HepG2 (cell line): ENCODE results near the gene APOC3. TPM values are rescaled to one million over a fixed set of nuclear protein-coding genes. Genes with fewer than 3 reads are reported as not detected.
A peak's percentile ranks its signal among the peaks of the same experiment; 100 is the strongest.

Experiments used
- ARID2 ChIP-seq: sonication (generic); formaldehyde crosslinking; IDR thresholded peaks from 2 replicates; pipeline ENCODE4 v1.8.1; 2022; ENCODE audit warnings: mild to moderate bottlenecking, missing genetic modification reagents, borderline replicate concordance
- ARNTL ChIP-seq: sonication (generic); formaldehyde crosslinking; IDR thresholded peaks from 2 replicates; pipeline ENCODE4 v1.4.0; 2020; ENCODE audit warnings: mild to moderate bottlenecking, missing genetic modification reagents
- ASH2L ChIP-seq: fragments of 300-600, 200-600 bp; sonication (generic); IDR thresholded peaks from 2 replicates; pipeline ENCODE4 v1.7.0; 2017; ENCODE audit warnings: low read depth, mild to moderate bottlenecking, moderate library complexity, mixed read lengths, low read length; ENCODE audit not compliant: insufficient read length
- BCL3 ChIP-seq: sonication (generic); formaldehyde crosslinking; IDR thresholded peaks from 2 replicates; pipeline ENCODE4 v1.5.1; 2020; ENCODE audit warnings: mild to moderate bottlenecking, missing genetic modification reagents, moderate library complexity
- BCLAF1 ChIP-seq: fragments of 450-650 bp; IDR thresholded peaks from 2 replicates; pipeline ENCODE4 v1.6.1; 2017; ENCODE audit warnings: mild to moderate bottlenecking
- DBP ChIP-seq: sonication (generic); formaldehyde crosslinking; IDR thresholded peaks from 2 replicates; pipeline ENCODE4 v1.4.0; 2020; ENCODE audit warnings: missing genetic modification reagents; ENCODE audit errors: not compliant biosample characterization
- EEA1 ChIP-seq: sonication (generic); formaldehyde crosslinking; IDR thresholded peaks from 2 replicates; pipeline ENCODE4 v1.5.1; 2020; ENCODE audit warnings: mild to moderate bottlenecking, missing genetic modification reagents, borderline replicate concordance
- EZH2 ChIP-seq: conservative IDR thresholded peaks from 2 replicates; pipeline ENCODE4 v1.6.1; 2012; ENCODE audit warnings: mild to moderate bottlenecking, low read depth, low read length, moderate library complexity
- KAT7 ChIP-seq: IDR thresholded peaks from 2 replicates; pipeline ENCODE4 v1.6.1; 2018; ENCODE audit warnings: borderline replicate concordance, missing compliant biosample characterization
- ONECUT2 ChIP-seq: sonication (generic); formaldehyde crosslinking; IDR thresholded peaks from 2 replicates; pipeline ENCODE4 v1.4.0; 2020; ENCODE audit warnings: missing genetic modification reagents
- RAD21 ChIP-seq: fragments of 450-650 bp; formaldehyde crosslinking; IDR thresholded peaks from 2 replicates; pipeline ENCODE4 v1.5.0; 2020; ENCODE audit warnings: mild to moderate bottlenecking
- SATB2 ChIP-seq: sonication (generic); formaldehyde crosslinking; IDR thresholded peaks from 2 replicates; pipeline ENCODE4 v1.5.0; 2020; ENCODE audit warnings: missing genetic modification reagents
- ZBTB33 ChIP-seq: sonication (generic); formaldehyde crosslinking; IDR thresholded peaks from 2 replicates; pipeline ENCODE4 v1.4.0; 2020; ENCODE audit warnings: missing genetic modification reagents
- ZNF432 ChIP-seq: sonication (generic); formaldehyde crosslinking; IDR thresholded peaks from 2 replicates; pipeline ENCODE4 v1.5.0; 2020; ENCODE audit warnings: missing genetic modification reagents, mild to moderate bottlenecking, borderline replicate concordance
- ZNF530 ChIP-seq: sonication (generic); formaldehyde crosslinking; IDR thresholded peaks from 2 replicates; pipeline ENCODE4 v1.5.0; 2020; ENCODE audit warnings: low read depth, mild to moderate bottlenecking, missing genetic modification reagents
- ZNF562 ChIP-seq: sonication (generic); formaldehyde crosslinking; IDR thresholded peaks from 2 replicates; pipeline ENCODE4 v1.8.0; 2022; ENCODE audit warnings: missing genetic modification reagents, borderline replicate concordance
- ZNF709 ChIP-seq: sonication (generic); formaldehyde crosslinking; IDR thresholded peaks from 2 replicates; pipeline ENCODE4 v1.5.0; 2020; ENCODE audit warnings: mild to moderate bottlenecking, missing genetic modification reagents
- ZNF749 ChIP-seq: sonication (generic); formaldehyde crosslinking; IDR thresholded peaks from 2 replicates; pipeline ENCODE4 v1.8.0; 2022; ENCODE audit warnings: mild to moderate bottlenecking, missing genetic modification reagents, moderate library complexity, borderline replicate concordance
- ZNF775 ChIP-seq: sonication (generic); formaldehyde crosslinking; IDR thresholded peaks from 2 replicates; pipeline ENCODE4 v1.4.0; 2020; ENCODE audit warnings: missing genetic modification reagents, mild to moderate bottlenecking, moderate library complexity, borderline replicate concordance
- ZNF784 ChIP-seq: sonication (generic); formaldehyde crosslinking; IDR thresholded peaks from 2 replicates; pipeline ENCODE4 v1.5.1; 2020; ENCODE audit warnings: missing genetic modification reagents, mild to moderate bottlenecking, borderline replicate concordance
- ZNF839 ChIP-seq: sonication (generic); formaldehyde crosslinking; IDR thresholded peaks from 2 replicates; pipeline ENCODE4 v1.4.0; 2020; ENCODE audit warnings: missing genetic modification reagents, mild to moderate bottlenecking, borderline replicate concordance
- polyA plus RNA-seq, 8 experiments: library from polyadenylated mRNA; depleted of rRNA in 3 of 8; stranded (reverse) in 7 of 8; unstranded in 1 of 8; fragments of >200 nt; fragmentation: Illumina TruSeq in 4 of 8; extraction: Trizol in 4 of 8; gene quantifications; 2 replicates each; pipeline versions ENCODE4 v1.2.1 to v1.2.3, GENCODE V29; 2011 to 2016; ENCODE audit warnings: low read depth in 4 of 8, missing spikeins in 1 of 8, mixed read lengths in 1 of 8; ENCODE audit not compliant: insufficient read depth in 1 of 8
- total RNA-seq, 5 experiments: library from RNA; depleted of rRNA; stranded (reverse); fragments of >200 nt; fragmentation: Illumina TruSeq; extraction: Trizol; gene quantifications; 2 replicates each; pipeline ENCODE4 v1.2.3, GENCODE V29; 2016; ENCODE audit warnings: low read depth in 1 of 5

The APOC3 gene
- total and polyA plus RNA-seq, 2 of the 13 experiments (the other 11 are each of a cell fraction or from before 2014, with no cell fraction given): 314 to 687 TPM

- TF ChIP-seq ZNF530 (CRISPR knock-in tag) (no peak), BCL3 (peak; percentile 18; the same call in 1 of the 2 replicates), EZH2 (no peak), ZNF432 (CRISPR knock-in tag) (no peak), ZNF749 (CRISPR knock-in tag) (no peak; the same call in 1 of the 2 replicates), KAT7 (CRISPR knock-in tag) (peak; percentile 55; the same call in 1 of the 2 replicates), ZNF784 (CRISPR knock-in tag) (no peak), RAD21 (peak; percentile 90), ARID2 (CRISPR knock-in tag) (0 out of 2 replicates have a peak, but pooled peaks have one; percentile 64), ZNF839 (CRISPR knock-in tag) (no peak), ZNF775 (CRISPR knock-in tag) (no peak), BCLAF1 (no peak), EEA1 (CRISPR knock-in tag) (no peak), ONECUT2 (0 out of 2 replicates have a peak, but pooled peaks have one; percentile 28), ASH2L (peak; percentile 45), DBP (CRISPR knock-in tag) (no peak), ZNF709 (CRISPR knock-in tag) (peak; percentile 34; the same call in 1 of the 2 replicates), ZBTB33 (CRISPR knock-in tag) (no peak; the same call in 1 of the 2 replicates), ARNTL (CRISPR knock-in tag) (peak; percentile 54; the same call in 1 of the 2 replicates), ZNF562 (CRISPR knock-in tag) (no peak), SATB2 (CRISPR knock-in tag) (no peak)
Measured at GRCh38 chr11:116835791-116836631, 6.3 kb downstream of the APOC3 start (continued).
